ENCODE measurements around the gene SARM1. TPM values are rescaled to one million over a fixed set of nuclear protein-coding genes. Genes with fewer than 3 reads are reported as not detected.
A peak's percentile ranks its signal among the peaks of the same experiment; 100 is the strongest.

The SARM1 gene
- total and polyA plus RNA-seq, 2 of the 13 experiments (the other 11 are each of a cell fraction or from before 2014, with no cell fraction given), result 0.73 to 0.86 TPM

GRCh38 chr17:28368306-28368831, 3.1 kb upstream of the SARM1 start (continued):
- peak; percentile 90 for TF ChIP-seq IRF2 (CRISPR knock-in tag; IDR thresholded peaks at IDR 0.05)
- TF ChIP-seq ZNF790 (CRISPR knock-in tag; IDR thresholded peaks at IDR 0.05; ENCODE audit: borderline replicate concordance), result no peak
- peak; percentile 48; the same call in 1 of the 2 replicates for TF ChIP-seq SIN3A (IDR thresholded peaks at IDR 0.05; ENCODE audit: borderline replicate concordance, low read depth, low read length)
- peak; percentile 60; the same call in 1 of the 2 replicates for TF ChIP-seq ZMAT3 (CRISPR knock-in tag; conservative IDR thresholded peaks at IDR 0.05)
- TF ChIP-seq FOXK1 (CRISPR knock-in tag; IDR thresholded peaks at IDR 0.05; ENCODE audit: borderline replicate concordance, low read depth), result peak; percentile 82; the same call in 1 of the 2 replicates
- TF ChIP-seq ZNF629 (CRISPR knock-in tag; conservative IDR thresholded peaks at IDR 0.05), result peak; percentile 56
- TF ChIP-seq SALL2 (CRISPR knock-in tag; IDR thresholded peaks at IDR 0.05), result peak; percentile 89
- TF ChIP-seq ONECUT2 (CRISPR knock-in tag; IDR thresholded peaks at IDR 0.05), result peak; percentile 97
- peak; percentile 95 for TF ChIP-seq MED1 (CRISPR knock-in tag; IDR thresholded peaks at IDR 0.05)
- TF ChIP-seq ETS1 (CRISPR knock-in tag; IDR thresholded peaks at IDR 0.05), result no peak
- 0 out of 2 replicates have a peak, but pooled peaks have one; percentile 37 for TF ChIP-seq KDM2A (CRISPR knock-in tag; IDR thresholded peaks at IDR 0.05; ENCODE audit: borderline replicate concordance, low read depth)
- peak; percentile 73; the same call in 1 of the 2 replicates for TF ChIP-seq ZNF788 (CRISPR knock-in tag; IDR thresholded peaks at IDR 0.05; ENCODE audit: borderline replicate concordance)
- TF ChIP-seq CREM (IDR thresholded peaks at IDR 0.05), result peak; percentile 89
- no peak for TF ChIP-seq CREM (CRISPR knock-in tag; IDR thresholded peaks at IDR 0.05)
- TF ChIP-seq, protein P1, sequence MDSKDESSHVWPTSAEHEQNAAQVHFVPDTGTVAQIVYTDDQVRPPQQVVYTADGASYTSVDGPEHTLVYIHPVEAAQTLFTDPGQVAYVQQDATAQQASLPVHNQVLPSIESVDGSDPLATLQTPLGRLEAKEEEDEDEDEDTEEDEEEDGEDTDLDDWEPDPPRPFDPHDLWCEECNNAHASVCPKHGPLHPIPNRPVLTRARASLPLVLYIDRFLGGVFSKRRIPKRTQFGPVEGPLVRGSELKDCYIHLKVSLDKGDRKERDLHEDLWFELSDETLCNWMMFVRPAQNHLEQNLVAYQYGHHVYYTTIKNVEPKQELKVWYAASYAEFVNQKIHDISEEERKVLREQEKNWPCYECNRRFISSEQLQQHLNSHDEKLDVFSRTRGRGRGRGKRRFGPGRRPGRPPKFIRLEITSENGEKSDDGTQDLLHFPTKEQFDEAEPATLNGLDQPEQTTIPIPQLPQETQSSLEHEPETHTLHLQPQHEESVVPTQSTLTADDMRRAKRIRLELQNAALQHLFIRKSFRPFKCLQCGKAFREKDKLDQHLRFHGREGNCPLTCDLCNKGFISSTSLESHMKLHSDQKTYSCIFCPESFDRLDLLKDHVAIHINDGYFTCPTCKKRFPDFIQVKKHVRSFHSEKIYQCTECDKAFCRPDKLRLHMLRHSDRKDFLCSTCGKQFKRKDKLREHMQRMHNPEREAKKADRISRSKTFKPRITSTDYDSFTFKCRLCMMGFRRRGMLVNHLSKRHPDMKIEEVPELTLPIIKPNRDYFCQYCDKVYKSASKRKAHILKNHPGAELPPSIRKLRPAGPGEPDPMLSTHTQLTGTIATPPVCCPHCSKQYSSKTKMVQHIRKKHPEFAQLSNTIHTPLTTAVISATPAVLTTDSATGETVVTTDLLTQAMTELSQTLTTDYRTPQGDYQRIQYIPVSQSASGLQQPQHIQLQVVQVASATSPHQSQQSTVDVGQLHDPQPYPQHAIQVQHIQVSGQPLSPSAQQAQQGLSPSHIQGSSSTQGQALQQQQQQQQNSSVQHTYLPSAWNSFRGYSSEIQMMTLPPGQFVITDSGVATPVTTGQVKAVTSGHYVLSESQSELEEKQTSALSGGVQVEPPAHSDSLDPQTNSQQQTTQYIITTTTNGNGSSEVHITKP (CRISPR knock-in tag; IDR thresholded peaks at IDR 0.05; ENCODE audit: low read depth), result peak; percentile 80; the same call in 1 of the 2 replicates
- TF ChIP-seq ZNF644 (CRISPR knock-in tag; IDR thresholded peaks at IDR 0.05; ENCODE audit: low read depth), result 0 out of 2 replicates have a peak, but pooled peaks have one; percentile 20
- TF ChIP-seq, protein P2, sequence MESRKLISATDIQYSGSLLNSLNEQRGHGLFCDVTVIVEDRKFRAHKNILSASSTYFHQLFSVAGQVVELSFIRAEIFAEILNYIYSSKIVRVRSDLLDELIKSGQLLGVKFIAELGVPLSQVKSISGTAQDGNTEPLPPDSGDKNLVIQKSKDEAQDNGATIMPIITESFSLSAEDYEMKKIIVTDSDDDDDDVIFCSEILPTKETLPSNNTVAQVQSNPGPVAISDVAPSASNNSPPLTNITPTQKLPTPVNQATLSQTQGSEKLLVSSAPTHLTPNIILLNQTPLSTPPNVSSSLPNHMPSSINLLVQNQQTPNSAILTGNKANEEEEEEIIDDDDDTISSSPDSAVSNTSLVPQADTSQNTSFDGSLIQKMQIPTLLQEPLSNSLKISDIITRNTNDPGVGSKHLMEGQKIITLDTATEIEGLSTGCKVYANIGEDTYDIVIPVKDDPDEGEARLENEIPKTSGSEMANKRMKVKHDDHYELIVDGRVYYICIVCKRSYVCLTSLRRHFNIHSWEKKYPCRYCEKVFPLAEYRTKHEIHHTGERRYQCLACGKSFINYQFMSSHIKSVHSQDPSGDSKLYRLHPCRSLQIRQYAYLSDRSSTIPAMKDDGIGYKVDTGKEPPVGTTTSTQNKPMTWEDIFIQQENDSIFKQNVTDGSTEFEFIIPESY (CRISPR knock-in tag; IDR thresholded peaks at IDR 0.05), result peak; percentile 46; the same call in 1 of the 2 replicates
- TF ChIP-seq ARID5B (CRISPR knock-in tag; IDR thresholded peaks at IDR 0.05), result peak; percentile 90
- TF ChIP-seq ZNF747 (CRISPR knock-in tag; IDR thresholded peaks at IDR 0.05; ENCODE audit: borderline replicate concordance), result peak; percentile 88
- peak; percentile 85; the same call in 1 of the 2 replicates for TF ChIP-seq MED13 (CRISPR knock-in tag; IDR thresholded peaks at IDR 0.05)
